SIG-M5 (cell line): ENCODE results near the gene SYNE1.

Experiments
- DNase-seq: peaks from one replicate; lab custom pipeline; 2025; lab: John Stamatoyannopoulos, UW

SYNE1 gene

GRCh38 chr6:152233547-152234320 lies 403.4 kb downstream of the SYNE1 start:
- DNase-seq, result no peak

GRCh38 chr6:152232501-152233151 lies 404.5 kb downstream of the SYNE1 start:
- DNase-seq, result no peak

- no peak for DNase-seq
These were observed 407.8 kb downstream of the SYNE1 start for GRCh38 chr6:152229330-152229729.

- DNase-seq, result no peak
These were observed 411.0 kb downstream of the SYNE1 start for GRCh38 chr6:152226119-152226518.

GRCh38 chr6:152225241-152225934 lies 411.8 kb downstream of the SYNE1 start:
- no peak for DNase-seq

GRCh38 chr6:152223636-152224035 lies 413.5 kb downstream of the SYNE1 start:
- no peak for DNase-seq

- DNase-seq, result no peak
These were observed 415.1 kb downstream of the SYNE1 start for GRCh38 chr6:152221806-152222628.

- no peak for DNase-seq
These were observed 416.4 kb downstream of the SYNE1 start for GRCh38 chr6:152220786-152221185.

- DNase-seq, result no peak
These were observed 418.3 kb downstream of the SYNE1 start for GRCh38 chr6:152218887-152219286.

GRCh38 chr6:152212437-152212836 lies 424.7 kb downstream of the SYNE1 start:
- no peak for DNase-seq

- no peak for DNase-seq
These were observed 428.0 kb downstream of the SYNE1 start for GRCh38 chr6:152209211-152209610.

GRCh38 chr6:152207915-152208714 lies 429.0 kb downstream of the SYNE1 start:
- DNase-seq, result no peak

GRCh38 chr6:152206072-152206818 lies 430.9 kb downstream of the SYNE1 start:
- DNase-seq, result no peak

- DNase-seq, result no peak
These were observed 432.6 kb downstream of the SYNE1 start for GRCh38 chr6:152204591-152204990.

- no peak for DNase-seq
These were observed 436.0 kb downstream of the SYNE1 start for GRCh38 chr6:152201120-152201519.

- DNase-seq, result no peak
These were observed 441.3 kb downstream of the SYNE1 start for GRCh38 chr6:152195896-152196295.

- no peak for DNase-seq
These were observed 447.4 kb downstream of the SYNE1 start for GRCh38 chr6:152189736-152190135.

GRCh38 chr6:152188011-152188410 lies 449.2 kb downstream of the SYNE1 start:
- DNase-seq, result no peak

GRCh38 chr6:152186840-152187239 lies 450.3 kb downstream of the SYNE1 start:
- DNase-seq, result no peak

- no peak for DNase-seq
These were observed 452.1 kb downstream of the SYNE1 start for GRCh38 chr6:152184917-152185574.
